HG03460 (cell line): ENCODE results near the gene POU2F3.

Experiments used
- ATAC-seq: cut with Tn5 transposase; IDR thresholded peaks from one replicate; pipeline ENCODE4 v1.9.1; 2021; ENCODE audit not compliant: unreplicated experiment

The POU2F3 gene

DNA sequence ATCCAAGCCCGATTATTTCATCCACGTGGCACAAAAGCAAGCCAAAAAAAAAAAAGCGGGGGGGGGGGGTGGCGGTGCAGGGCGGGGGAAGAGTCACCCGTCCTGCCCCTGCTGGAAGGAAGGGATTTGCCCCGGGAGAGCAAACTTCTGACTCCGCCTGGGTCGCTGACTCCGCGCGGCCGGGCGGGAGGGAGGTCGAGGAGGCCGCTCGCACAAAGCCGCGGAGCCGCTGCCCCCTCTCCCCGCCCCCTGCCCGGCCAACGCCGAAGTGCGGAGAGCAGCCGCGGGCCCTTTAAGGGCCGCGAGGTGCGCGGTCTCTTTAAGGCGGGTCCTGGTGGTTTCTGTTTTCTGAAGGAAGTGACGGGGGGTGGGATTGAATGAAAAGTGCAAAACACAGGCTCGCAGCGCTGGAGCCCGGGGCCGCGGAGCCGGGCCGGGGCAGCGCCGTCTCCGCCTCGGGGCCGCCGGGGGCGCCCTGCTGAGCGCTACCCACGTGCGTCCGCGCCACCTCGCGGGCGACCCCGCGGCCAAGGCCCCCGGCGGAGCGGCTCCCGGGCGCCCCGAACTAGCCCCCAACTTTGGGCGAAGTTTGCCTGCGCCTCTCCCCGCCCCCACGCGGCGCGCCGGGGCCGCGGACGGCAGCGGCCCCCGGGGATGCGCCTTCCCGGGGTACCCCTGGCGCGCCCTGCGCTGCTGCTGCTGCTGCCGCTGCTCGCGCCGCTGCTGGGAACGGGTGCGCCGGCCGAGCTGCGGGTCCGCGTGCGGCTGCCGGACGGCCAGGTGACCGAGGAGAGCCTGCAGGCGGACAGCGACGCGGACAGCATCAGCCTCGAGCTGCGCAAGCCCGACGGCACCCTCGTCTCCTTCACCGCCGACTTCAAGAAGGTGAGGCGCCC lies 29.1 kb upstream of the POU2F3 start, which contains the start of gene OAF:
Gene OAF (plus strand): TSS at position 407 of the 896 bp plus-strand sequence. CDS start 248 bp downstream, at position 655.
- ATAC-seq: no peak

DNA sequence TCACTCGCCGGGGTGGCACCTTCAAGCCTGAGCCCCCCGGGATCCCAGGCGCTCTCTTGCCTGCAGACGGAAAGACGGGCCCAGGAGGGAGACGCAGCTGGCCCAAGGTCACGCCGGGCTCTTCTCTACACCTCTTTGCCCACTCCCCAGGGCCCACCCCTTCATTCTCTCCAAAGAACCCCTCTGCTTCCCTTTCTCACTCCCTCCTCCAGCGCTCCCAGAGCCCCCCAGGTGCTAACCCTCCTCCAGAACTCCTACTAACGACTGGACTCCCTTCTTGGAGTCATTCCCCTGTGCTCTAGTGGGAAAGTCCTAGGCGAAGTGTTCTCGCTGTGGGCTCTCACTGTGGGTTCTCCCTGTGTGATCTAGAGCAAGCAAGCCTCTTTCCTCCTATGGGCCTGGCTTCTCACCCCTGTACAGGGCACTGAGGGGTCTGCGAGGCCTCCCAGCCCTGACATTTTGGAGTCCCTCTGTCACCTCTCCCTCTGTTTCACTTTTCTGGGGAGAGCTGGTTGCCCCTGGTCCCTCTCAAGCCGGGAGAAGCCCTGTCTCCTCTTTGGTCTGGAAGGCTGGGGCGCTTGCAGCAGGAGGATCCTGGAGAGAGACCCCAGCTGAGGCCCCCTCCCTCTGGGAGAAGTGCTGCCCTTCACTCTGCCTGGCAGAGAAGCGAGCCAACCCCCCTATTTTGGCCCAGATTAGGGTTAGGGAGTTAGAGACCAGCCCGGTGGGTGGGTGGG lies 28.2 kb upstream of the POU2F3 start:
- ATAC-seq: no peak

DNA sequence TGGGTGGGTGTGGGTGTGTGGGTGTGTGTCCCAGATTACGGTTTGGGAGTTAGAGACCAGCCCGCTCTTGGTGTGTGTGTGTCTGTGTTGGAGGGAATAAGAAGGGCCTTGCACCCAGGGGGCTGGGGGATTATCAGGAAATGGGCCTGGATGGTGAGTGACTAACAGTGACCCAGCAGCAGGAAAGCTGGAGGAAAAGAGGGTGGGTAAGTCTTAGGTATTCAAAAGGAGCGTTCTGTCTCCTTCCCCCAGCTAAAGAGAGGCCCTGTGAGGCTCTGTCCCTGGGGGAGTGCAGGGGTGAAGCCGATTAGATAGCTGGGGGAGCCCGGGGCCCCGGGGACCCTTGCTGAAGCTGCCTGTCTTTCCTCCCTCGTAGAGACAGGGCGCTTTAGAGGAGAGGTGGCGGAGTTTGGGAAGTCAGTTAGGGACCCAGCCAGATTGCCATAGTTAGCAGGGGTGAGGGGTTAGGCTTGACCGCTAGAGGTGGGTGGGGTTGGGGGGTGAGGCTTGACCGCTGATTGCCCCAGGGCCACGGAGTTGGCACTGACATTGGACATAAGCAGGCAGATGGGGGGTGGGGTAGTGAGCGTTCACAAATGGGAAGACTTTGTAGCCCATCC lies 27.6 kb upstream of the POU2F3 start:
- ATAC-seq: no peak

DNA sequence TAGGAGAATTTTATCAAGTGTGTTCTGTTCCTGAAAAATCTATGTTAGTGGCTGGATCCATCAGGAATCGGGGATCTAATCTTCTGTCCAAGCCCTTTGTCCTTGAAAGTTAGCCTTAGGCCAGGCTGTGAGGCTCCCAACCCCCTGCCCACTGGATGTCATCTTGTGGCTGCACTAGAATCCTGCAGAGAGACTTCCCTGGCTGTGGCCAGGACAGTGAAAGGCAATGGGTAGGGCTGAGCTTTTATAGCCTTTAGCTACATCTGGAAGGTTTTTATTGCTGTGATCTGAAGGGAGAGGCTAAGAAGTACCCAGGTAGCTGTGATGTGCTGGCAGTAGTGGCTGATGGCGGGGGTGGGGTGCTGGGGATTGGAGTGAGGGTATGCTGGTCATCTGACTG lies 27.0 kb upstream of the POU2F3 start:
- no peak for ATAC-seq

DNA sequence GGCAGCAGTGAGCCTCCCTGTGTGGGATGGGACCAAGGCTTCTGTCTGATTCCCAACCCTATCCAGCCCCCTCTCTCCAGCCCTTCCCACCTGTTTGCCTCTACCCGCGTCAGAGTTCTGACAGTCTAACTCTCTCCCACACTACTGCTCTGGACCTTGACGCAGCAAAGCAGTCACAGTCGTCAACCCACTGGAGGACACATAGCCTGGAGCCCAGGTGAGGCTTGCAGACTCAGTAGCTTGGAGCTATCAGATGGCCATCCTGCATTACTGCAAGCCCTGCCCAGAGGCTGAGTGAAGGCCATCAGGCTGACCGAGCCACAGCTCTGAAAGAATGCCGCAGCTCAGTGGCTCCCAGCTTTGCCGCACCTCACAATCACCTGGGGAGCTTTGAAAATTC lies 25.4 kb upstream of the POU2F3 start:
- no peak for ATAC-seq

DNA sequence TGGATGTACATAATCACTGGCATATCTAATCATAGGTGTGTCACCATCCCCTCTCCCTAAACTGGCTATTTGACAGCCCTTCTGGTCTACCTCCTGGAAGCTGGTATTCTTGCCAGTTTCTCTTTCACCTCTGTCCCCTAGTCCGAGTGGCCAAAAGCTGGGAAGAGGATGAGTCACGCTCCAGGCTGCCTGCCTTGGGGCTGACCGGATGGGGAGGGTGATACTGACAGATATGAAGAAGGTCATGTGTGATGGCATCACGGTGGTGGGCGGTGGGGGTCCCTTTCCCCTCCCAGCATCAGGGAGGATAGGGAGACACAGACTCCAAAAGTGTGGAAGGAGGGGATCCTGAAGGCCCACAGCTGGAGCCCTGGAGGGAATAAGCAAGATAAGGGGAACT lies 24.3 kb upstream of the POU2F3 start:
- no peak for ATAC-seq

DNA sequence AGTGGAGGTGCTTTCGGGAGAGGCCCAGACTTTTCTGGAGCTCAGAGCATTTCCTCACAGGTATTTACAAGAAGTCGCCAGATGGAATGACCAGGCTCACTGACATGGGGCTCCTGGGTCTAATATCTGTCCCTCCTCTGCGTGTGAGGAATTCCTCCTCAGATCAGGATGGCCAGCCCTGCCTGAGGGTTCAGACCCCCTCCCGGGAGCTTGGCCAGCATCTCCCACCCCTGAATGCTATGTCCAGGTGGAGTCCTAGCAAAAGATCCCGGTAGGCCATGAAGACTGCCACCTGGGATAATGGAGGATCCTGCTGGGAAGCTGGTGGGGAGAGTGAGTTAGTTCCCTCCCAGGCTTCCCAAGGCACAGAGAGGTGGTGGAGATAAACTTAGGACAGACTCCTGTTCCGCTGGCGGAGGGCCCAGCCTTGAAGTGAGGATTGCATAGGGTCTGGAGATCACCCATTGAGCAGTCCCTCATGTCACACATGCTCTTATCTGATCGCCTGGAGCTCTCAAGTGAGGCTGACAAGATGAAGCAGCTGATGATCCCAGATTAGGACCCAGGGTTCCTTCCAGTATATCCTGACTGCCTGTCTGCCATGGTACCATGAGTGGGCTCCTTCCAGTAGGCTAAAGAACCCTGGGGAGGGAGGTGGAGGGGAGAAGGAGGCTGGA lies 23.4 kb upstream of the POU2F3 start:
- no peak for ATAC-seq

DNA sequence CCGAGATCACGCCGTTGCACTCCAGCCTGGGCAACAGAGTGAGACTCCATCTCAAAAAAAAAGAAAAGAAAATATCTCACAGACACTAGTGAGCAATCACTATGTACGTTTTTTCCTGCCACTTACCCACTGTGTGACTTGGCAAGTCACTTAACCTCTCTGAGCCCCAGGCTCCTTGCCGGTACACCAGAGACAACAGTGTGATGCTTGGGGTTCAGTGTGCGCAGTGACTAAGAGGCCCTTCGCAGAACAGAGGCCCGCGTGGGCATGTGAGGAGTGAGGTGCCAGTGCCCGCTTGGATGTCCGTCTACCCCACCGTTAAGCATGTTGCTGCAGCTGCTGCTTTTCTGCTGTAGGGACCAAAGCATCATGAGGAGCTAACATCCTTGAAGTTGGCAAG lies 22.4 kb upstream of the POU2F3 start:
- ATAC-seq: no peak

DNA sequence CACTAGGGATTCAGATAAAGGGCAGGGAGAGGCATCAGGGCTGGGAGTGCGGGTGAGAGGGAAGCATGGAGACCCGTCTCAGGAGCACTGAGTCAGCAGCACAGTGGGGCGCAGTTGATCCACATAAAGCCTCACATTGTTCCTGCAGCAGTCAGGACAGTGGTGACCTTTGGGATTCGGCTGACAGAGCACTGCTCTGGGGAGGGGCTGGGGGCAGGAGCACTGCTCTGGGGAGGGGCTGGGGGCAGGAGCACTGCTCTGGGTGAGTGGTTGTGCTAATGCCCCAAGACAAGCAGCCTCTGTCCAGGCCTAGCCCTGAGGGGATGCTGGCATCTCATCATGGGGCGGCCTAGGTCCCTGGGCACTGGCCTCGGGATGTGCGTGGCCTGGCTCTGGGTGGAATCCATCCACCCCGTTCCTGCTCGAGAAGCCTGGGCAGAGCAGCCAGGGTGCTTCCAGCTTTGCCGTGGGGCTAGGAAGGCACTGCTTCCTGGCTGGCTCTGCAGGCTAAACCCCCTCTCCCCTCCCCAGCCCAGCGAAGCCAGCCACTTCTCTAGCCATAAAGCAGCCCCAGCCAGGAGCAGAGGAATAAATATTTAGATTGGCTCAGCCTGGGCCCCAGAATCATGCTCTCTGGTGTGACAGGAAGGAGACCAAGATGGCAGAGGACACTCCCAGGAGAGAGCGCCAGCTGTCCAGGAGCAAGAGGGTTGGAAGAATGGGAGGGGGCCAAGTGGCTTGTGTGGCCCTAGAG lies 21.8 kb upstream of the POU2F3 start:
- ATAC-seq: no peak

DNA sequence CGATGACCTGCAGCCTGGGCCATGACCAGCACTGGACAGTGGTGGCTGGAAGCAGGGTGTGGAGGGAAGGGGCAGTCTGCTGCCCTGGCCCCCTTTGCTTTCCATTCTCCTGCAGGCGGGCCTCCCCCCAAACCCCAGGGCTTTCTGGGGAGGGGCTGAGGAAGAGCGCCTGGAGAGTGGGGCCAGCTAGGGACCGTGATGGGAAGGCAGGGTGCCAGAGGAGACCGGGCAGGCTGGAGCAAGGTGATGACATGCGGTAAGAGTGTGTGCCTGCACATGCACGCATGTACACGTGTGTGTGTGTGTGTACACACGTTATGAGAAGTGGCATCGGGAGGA lies 21.3 kb upstream of the POU2F3 start:
- no peak for ATAC-seq

DNA sequence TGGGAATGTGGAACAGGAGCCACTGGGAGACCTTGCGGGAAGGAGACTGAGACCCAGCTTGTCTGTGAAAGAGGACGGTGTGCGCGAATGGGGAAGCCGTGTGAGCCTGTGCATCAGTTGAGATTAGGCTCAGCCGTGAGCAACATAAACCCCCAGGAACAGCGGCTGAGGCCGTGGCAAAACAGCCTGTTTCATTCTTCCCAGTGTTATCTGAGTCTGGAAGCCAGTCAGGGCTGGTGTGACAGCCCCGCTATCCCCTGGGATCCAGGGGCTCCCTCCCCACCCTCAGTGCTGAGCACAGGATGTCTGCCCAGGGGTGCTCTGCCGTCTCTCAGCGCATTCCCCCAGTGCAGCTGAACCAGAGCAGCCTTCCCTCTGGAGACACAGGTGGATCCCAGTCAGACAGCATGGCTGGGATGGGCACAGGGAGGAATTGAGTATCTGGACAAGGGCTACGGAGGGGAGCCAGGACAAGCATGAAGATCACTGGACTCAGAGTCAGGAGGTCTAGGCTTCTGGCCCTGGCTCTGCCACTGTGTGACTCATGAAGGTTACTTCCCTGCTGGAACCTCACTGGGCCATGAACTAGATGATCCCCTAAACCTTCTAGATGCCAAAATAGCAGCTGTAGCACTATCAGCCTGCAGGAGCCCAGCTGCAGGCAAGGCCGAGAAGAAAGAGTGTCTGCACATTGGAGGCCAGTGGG lies 20.6 kb upstream of the POU2F3 start:
- ATAC-seq: no peak

DNA sequence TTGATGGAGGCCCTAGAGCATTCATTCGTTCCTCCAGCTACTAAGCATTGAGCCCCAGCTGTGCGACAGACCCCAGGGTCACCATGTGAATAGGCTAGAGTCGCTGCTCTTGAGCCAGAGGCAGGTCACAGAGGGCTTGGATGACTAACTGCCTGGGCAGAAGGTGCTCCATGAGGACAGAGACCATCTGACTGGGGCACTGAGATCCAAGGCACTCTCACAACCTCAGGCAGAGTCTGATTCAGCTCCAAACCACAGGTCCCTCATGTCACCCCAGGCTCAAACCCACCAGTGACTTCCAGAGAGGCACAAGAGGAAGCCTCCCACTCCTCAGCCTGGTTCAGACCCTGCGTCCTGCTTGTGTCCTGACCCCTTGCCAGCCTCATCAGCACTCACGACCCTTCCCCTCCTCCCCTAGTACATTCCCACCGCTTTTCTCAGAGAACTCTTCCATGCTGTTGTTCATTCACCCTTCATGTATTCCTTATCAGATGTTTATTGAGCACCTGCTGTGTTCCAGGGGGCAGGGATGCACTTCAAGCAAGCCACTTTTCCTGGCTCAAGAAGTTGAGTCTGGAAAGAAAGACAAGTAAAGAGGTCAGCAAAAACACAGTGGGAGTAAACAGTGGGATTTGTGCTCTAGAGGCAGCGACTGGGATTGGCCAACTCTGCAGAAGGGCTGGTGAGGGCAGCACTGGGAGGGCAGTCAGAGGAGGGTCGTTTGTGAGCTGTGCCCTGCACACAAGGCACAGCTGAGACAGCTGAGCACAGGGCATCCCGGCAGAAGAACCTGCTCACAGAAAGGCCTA lies 19.8 kb upstream of the POU2F3 start:
- ATAC-seq: no peak

DNA sequence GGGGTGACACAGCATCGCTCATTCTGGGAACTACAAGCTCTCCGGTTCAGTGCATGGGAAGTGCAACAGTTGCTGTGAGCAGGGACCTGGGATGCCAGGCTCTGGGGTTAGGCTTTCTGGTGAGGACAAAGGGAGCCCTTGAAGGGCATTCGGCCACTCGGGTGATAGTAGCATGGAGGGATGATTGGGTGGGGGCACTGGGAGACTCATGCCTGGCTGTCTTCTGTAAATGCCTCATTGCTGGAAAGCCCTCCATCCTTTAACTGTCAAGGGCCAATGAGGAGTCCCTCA lies 19.2 kb upstream of the POU2F3 start:
- ATAC-seq: no peak

DNA sequence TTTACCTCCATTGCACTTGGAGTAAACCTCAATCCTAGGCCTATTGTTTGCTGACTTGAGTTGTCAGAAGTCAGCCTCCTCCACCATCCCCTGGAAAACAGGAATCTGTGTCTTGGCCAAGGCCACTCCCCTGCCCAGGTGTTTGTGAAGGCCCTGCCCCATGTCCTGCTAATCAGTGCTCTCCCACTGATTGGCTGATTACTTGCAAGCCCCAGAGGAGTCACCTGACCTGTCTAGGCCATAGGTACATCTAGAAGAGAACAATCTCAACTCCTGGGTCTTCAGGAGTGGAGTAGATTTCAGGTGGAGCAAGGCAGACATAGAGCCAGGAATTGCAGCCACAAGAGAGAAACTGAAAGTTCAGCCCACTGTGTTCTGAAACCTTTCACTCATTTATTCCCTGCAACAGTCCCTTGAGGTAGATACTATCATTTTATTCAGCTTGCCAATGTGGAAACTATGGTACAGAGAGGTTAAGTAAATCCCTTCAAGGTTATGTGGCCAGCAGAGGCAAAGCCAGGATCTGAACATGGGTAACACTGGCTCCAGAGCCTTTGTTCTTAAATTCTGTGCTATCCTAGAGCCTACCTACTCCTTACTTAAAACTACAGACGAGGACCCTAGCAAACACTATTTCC lies 18.7 kb upstream of the POU2F3 start:
- no peak for ATAC-seq

DNA sequence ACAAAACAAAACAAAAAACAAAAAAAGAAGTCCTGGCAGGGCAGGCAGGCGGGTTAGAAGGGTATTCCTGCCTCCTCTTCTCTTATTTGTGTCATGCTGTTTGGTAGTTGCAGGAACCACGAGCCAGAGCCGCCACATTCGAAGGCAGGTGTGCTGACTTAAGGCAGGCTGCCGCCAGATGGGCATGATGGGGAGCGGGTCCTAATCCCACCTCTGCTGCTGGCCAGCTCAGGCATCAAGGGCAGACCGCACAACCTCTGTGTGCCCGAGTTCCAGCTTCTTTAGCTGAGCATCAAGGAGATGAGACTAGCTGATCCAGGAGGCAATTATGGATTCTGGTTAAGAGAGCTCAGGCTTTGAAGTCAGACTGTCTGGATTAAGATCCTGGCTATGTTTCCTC lies 17.0 kb upstream of the POU2F3 start:
- ATAC-seq: no peak

DNA sequence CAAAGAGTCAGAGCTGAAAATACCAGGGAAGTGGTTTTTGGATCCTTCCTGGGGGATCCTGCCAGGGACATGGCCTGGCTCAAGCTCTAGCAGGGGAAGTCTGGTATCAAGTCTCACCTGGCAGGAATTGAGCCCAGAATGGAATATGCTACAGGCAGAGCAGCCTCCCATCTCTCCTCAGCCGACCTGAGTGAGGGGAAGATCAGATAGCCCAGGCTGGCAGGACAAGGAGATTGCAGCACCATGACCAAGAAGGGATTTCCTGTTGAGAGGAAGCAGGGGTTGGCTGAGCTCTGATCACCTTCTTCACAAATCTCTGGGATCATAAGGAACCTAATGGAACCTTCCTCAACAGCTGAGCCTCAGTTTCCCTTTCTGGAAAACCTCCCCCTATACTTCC lies 16.1 kb upstream of the POU2F3 start:
- ATAC-seq: no peak

DNA sequence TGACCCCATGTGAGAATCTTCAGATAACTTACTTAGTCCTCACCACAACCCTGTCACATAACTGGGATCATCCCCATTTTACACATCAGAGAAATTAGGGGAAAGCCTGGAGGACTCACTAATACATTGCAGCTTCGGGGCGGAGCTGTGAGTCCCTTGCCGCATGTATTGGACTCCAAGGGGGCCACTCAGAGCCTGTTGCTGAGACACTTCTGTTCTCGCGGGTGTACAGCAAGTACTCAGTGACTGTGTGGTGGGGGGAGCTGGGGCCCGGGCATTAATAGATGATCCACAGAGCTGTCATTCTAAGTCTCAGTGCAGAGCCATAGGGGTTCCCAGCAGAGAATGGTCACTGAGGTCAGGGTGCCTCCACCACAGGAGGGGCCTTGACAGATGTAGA lies 15.6 kb upstream of the POU2F3 start:
- no peak for ATAC-seq

DNA sequence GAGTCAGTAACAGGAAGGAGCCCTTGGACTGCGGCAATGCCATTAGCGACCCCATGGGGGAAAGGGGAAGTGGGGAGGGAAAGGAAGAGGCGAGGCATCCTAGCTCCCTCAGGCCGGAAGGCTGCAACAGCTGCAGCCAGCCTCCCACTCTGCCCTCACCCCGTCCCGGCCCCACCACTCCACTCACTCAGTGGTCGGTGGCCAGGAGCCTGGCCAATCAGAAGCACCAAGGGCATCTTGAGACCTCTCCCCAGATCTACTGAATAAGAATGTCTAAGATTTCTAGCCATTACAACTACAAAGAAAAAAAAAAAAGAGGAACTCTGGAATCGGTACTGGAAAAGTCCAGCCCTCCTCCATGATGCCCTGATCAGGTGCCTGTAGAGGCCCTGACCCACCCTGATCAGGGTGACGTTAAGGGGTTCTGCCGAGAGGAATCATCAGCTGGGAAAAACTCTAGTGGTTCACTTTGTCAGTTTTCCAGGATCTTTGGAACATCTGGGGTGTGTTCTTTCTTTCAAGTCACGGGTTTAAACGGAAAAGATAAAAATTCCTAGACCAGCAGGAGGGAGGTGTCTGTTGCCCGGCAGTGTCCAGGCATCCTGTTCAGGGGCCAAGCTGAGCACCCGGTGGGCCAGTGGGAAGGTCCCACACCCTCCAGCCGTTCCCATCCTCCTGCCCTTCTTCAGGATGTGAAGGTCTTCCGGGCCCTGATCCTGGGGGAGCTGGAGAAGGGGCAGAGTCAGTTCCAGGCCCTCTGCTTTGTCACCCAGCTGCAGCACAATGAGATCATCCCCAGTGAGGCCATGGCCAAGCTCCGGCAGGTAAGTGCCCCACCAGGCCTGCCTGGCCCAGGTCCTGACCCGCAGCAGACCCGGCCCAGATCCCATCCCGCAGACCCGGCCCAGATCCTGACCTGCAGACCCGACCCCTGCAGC lies 14.7 kb upstream of the POU2F3 start:
- ATAC-seq: no peak
